Neutrophil (primary cell): Measurements from ENCODE around the gene TAF13.
A peak's percentile ranks its signal among the peaks of the same experiment; 100 is the strongest.

ENCODE experiments used
- H3K27ac ChIP-seq: fragments of 200-600 bp; sonication (generic); 2 replicates; pipeline ENCODE4 v1.5.1; 2016; ENCODE audit warnings: mild to moderate bottlenecking, moderate library complexity
- H3K27me3 ChIP-seq: fragments of 200-600 bp; sonication (generic); 2 replicates; pipeline ENCODE4 v1.6.0; 2016; ENCODE audit warnings: mild to moderate bottlenecking
- H3K36me3 ChIP-seq: fragments of 200-600 bp; sonication (generic); 2 replicates; pipeline ENCODE4 v1.5.1; 2017
- H3K4me1 ChIP-seq, 2 experiments: fragments of 200-600 bp in 1 of 2; sonication (generic) in 1 of 2; 1 replicate in 1 of 2; 2 replicates in 1 of 2; pipeline versions ENCODE4 v1.5.1 to v1.6.1; 2013 to 2016; ENCODE audit warnings: low read depth in 1 of 2, low read length in 1 of 2, mild to moderate bottlenecking in 1 of 2, moderate library complexity in 1 of 2; ENCODE audit not compliant: control insufficient read depth in 1 of 2, insufficient read depth in 1 of 2
- H3K4me3 ChIP-seq, 2 experiments: fragments of 200-600 bp in 1 of 2; sonication (generic) in 1 of 2; 1 replicate in 1 of 2; 2 replicates in 1 of 2; pipeline ENCODE4 v1.5.1; 2013 to 2016; ENCODE audit warnings: low read depth in 1 of 2, low read length in 1 of 2, mild to moderate bottlenecking in 1 of 2, moderate library complexity in 1 of 2
- H3K9me3 ChIP-seq: fragments of 200-600 bp; sonication (generic); 2 replicates; pipeline ENCODE4 v1.5.1; 2016
- CTCF ChIP-seq: fragments of 200-600 bp; sonication (generic); IDR thresholded peaks from 2 replicates; pipeline ENCODE4 v1.5.1; 2016; ENCODE audit warnings: antibody characterized with exemption

The TAF13 gene

GRCh38 chr1:109083923-109084322 lies 8.1 kb upstream of the TAF13 start:
- Histone ChIP-seq H3K4me3 (no peak overlapping the region), H3K9me3 (no peaks in the 10 kb centered on the region), H3K27ac (peak overlapping the region; percentile 23), H3K36me3 (no peaks in the 10 kb centered on the region), H3K4me1 (peaks cover 20 to 27% of the 10 kb centered on the region in 2 experiments), H3K27me3 (no peaks in the 10 kb centered on the region)
- TF ChIP-seq CTCF, result no peak

- no peaks in the 10 kb centered on the region for H3K27me3 ChIP-seq
- no peak for TF ChIP-seq CTCF
- no peaks in the 10 kb centered on the region for H3K9me3 ChIP-seq
- peaks cover 17 to 24% of the 10 kb centered on the region in 2 experiments for H3K4me1 ChIP-seq
- no peak overlapping the region for H3K27ac ChIP-seq
- H3K36me3 ChIP-seq, result no peaks in the 10 kb centered on the region
- no peak overlapping the region for H3K4me3 ChIP-seq
Measured at GRCh38 chr1:109083501-109083900, 7.7 kb upstream of the TAF13 start.

GRCh38 chr1:109080441-109081082 lies 4.8 kb upstream of the TAF13 start:
- Histone ChIP-seq H3K27ac (no peak overlapping the region), H3K4me1 (peaks cover 7 to 12% of the 10 kb centered on the region in 2 experiments), H3K27me3 (no peaks in the 10 kb centered on the region), H3K9me3 (no peaks in the 10 kb centered on the region), H3K4me3 (no peak overlapping the region), H3K36me3 (no peaks in the 10 kb centered on the region)
- TF ChIP-seq CTCF, result no peak

- H3K4me3 ChIP-seq, result no peak overlapping the region
- H3K36me3 ChIP-seq, result no peaks in the 10 kb centered on the region
- peaks cover 18 to 22% of the 10 kb centered on the region in 2 experiments for H3K4me1 ChIP-seq
- no peaks in the 10 kb centered on the region for H3K27me3 ChIP-seq
- TF ChIP-seq CTCF, result no peak
- H3K27ac ChIP-seq, result no peak overlapping the region
- H3K9me3 ChIP-seq, result no peaks in the 10 kb centered on the region
Measured at GRCh38 chr1:109079240-109079622, 3.4 kb upstream of the TAF13 start.

GRCh38 chr1:109078317-109078716 lies 2.5 kb upstream of the TAF13 start:
- Histone ChIP-seq H3K36me3 (no peaks in the 10 kb centered on the region), H3K4me1 (peaks cover 18 to 22% of the 10 kb centered on the region in 2 experiments), H3K9me3 (no peaks in the 10 kb centered on the region), H3K4me3 (no peak overlapping the region), H3K27ac (no peak overlapping the region), H3K27me3 (no peaks in the 10 kb centered on the region)
- no peak for TF ChIP-seq CTCF

- H3K4me3 ChIP-seq, result no peak overlapping the region
- peaks cover 11% of the 10 kb centered on the region in 2 experiments for H3K4me1 ChIP-seq
- no peaks in the 10 kb centered on the region for H3K27me3 ChIP-seq
- H3K27ac ChIP-seq, result no peak overlapping the region
- H3K9me3 ChIP-seq, result no peaks in the 10 kb centered on the region
- TF ChIP-seq CTCF, result no peak
- peaks cover 43% of the 10 kb centered on the region for H3K36me3 ChIP-seq
Measured at GRCh38 chr1:109069294-109069693, 6.5 kb downstream of the TAF13 start.
